HG03139 (cell line): ENCODE results near the gene HDGFL1.

Source experiments
- ATAC-seq: cut with Tn5 transposase; IDR thresholded peaks from one replicate; pipeline ENCODE4 v1.9.1; 2021; ENCODE audit not compliant: unreplicated experiment

HDGFL1 gene

DNA sequence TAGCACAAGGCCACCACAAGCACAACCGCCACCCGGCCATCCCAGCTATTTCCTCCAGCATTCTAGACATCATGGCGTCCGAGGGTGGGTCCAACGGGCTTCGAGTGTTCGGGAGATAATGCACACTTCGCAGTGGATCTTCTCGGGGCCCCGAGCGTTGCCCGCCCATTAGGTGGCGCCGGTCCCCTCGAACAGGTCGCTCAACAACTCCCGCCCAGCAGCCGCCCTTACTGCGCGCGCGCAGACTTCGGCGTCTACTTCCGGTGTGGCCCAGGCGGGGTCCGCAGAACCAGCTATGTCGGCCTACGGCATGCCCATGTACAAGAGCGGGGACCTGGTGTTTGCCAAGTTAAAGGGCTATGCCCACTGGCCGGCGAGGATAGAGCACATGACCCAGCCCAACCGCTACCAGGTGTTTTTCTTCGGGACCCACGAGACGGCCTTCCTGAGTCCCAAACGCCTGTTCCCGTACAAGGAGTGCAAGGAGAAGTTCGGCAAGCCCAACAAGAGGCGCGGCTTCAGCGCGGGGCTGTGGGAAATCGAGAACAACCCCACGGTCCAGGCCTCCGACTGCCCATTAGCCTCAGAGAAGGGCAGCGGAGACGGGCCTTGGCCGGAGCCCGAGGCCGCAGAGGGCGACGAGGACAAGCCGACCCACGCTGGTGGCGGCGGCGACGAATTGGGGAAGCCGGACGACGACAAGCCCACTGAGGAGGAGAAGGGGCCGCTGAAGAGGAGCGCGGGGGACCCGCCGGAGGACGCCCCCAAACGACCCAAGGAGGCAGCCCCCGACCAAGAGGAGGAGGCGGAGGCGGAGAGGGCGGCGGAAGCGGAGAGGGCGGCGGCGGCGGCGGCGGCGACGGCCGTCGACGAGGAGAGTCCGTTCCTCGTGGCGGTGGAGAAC lies at the start of gene HDGFL1:
Gene HDGFL1 (plus strand): TSS at position 286 of the 904 bp plus-strand sequence. CDS start 10 bp downstream, at position 296.
- no peak for ATAC-seq

DNA sequence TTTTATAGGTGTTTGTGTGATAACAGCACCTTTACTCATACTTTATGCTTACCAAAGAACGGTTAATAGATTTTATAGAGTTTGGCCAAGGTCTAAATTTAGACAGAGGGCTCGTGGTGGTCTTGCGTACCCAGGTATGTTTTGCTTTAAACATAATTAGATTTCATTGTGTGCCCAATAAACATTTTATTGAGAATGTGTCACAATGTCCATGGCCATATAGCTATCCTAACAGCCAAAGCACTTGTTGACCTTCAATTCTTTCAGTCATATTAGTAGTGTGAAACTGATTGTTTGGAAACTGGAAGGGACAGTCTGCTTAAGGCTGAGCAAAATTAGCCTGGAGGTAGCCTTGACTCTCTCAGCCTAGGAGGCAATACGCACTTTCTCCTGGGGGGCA lies 48.3 kb upstream of the HDGFL1 start:
- no peak for ATAC-seq

GRCh38 chr6:22526736-22527135 lies 42.6 kb upstream of the HDGFL1 start:
- no peak for ATAC-seq

DNA sequence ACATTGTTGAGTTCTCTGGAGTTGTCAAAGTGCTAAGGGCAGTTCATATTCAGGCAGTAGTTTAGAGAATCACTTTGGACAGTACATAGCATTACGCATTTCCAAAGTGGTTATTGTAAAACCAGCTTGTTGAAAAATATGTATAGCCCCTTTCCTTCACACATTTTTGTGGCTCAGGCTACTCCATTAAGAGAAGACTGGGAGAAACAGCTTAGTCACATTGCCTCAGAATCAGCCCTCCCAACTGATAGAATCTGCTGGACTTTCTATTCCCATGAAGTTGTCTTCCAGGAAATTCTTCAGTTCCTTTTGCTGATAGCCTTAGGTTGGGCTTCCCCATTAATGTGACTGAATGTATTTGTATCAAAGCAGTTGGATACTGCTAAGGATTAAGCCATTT lies 39.5 kb upstream of the HDGFL1 start:
- no peak for ATAC-seq

DNA sequence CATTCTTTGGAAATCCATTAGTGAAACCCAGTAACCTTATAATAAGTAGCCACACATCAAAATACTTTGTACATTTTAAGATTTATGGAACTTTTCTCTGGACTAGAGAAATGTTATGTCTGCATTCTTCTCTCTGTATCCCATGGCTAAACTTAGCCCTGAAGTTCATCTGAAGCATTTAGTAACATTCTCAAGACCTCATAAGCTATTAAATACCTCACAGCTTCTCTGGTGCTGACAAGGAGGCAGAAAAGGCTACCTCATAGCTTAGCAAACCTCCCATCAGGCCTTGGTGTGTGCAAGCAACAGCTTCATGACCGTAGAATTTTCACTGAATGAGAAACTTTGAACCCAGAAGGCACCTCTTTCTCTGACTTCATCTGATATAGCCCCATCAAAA lies 38.9 kb upstream of the HDGFL1 start:
- ATAC-seq: no peak

- no peak for ATAC-seq
Observed at GRCh38 chr6:22536122-22536521, 33.2 kb upstream of the HDGFL1 start.

DNA sequence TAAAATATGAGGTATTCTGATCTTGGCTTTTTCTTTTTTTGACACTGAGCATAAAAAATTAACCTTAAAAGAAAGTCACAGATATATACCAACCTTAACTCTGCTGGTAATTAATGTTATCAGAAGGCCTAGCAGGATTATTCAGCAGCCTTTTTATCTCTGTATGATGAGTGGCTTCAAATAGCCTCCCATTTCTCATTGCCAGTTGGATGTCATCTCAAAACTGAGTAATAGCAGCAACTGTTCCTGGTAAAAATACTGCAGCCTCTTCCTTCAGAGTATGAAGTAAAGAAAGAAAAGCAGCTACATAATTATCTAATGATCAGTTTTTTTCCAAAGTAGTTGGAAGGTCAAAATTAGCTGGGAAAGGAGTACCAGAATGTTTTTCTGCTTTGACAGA lies 24.9 kb upstream of the HDGFL1 start:
- ATAC-seq: no peak

DNA sequence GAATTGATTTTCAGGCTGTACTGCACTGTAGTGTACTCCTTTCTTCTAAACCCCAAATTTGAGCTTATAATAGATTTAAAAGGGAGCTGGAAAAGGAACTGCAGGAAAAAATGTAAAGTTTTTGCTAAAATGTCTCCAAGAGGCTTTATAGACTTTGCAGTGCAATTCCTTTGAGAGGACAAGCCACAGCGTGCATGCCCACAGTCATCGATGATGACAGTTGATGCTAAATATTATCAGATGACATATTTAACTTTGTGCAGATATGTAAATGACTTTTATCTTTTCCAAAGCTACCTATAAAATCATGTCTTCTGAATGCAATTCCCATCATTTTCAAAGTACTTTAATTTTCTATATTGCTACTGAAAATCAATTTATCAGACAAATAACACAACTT lies 24.3 kb upstream of the HDGFL1 start:
- ATAC-seq: no peak

DNA sequence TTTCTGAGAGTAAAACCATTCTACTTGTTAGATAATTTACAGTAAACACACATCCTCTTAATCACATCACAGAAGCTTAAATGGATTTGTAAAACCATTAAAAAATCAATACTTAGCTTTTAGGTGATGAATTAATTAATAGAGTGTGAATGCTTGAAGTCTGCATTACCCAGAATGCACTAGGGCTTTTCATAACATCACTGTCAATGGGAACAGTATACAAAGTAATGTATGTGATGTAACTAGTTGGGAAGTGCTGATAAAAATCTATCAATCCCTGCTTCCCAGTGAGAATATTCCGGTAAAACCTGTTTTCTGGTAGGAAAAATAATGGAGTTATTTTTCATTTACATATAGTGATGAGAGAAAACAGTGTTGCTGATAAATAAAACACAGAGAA lies 23.1 kb upstream of the HDGFL1 start:
- no peak for ATAC-seq

- no peak for ATAC-seq
Observed at GRCh38 chr6:22550971-22551670, 18.2 kb upstream of the HDGFL1 start.

DNA sequence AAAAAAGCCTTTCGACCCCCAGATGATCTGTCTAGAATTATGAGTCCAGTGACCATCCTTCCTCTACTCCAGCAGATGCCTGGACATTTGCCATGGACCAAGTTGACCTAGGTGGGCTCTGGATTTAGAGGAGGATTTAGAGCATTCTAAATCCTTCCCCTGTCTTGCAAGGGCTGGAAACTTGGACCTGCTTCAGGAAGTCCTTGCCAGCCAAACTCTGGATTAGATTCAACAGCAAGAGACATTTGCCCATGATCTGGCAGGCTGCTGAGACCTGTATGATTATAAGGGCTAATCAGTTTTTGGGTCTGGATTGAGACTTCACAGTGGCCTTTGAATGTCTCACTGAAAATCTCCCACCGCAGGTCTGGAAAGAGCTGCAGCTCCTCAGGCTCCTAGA lies 13.1 kb upstream of the HDGFL1 start:
- no peak for ATAC-seq

DNA sequence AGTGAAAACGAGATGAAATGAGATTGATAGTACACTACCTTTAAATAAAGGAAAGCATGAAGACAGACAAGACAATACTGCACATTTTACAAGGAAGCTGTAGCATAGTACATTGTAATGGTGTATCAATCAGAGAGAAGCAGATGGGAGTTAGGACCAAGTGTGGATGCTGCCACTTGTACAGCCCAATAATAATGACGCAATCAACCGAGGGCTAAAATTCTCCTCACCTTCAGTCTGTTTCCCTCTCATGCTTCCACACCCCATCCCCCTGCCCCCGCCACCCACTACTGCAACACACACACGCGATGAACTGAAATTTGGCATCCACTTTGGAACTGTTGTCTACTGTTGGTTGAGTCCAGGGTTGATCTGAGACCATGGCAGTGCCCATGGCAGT lies 12.4 kb upstream of the HDGFL1 start:
- no peak for ATAC-seq

DNA sequence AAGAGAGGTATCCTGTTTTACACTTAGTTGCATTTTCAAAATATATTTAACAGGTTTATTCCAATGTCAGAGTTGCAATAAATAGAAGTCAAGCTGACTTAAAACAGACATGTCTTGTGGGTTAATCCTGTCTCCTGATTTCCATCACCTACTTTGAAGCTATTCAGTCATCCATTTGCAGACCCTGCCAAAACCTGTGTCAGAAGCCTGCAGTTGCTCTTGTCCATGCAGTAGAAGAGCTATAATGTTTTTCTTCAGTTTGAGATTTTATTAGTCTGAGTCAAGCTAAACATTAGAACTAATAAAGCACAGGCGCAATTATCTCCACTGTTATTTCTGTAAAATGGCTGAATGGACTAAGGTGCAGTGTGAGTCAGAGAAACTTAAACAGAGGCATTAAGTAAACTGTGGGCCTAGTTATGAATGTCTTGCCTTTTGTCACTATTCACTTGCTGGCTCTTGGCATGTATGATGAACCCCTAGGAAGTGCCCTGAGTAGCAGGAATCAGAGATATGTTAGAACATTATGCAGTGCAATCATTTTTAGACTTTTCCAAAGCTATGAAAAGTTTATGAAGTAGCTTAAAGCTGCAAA lies 11.0 kb upstream of the HDGFL1 start:
- ATAC-seq: no peak

- no peak for ATAC-seq
Observed at GRCh38 chr6:22568854-22569253, 512 bp upstream of the HDGFL1 start.

DNA sequence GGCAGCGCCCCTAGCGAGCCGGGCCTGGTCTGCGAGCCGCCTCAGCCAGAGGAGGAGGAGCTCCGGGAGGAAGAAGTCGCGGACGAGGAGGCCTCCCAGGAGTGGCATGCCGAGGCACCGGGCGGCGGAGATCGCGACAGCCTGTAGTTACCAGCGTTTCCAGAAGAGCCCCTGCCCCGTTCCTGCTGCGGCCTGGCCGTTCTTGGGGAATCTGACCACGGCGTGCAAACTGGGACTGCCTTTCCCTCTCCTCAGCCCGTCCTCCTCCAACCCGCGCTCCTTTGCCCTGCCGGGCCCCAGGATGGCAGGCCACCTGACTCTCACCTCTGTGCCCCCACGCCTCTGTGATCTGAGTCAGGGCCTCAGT lies 802 bp downstream of the HDGFL1 start:
- no peak for ATAC-seq

GRCh38 chr6:22575190-22575589 lies 5.8 kb downstream of the HDGFL1 start:
- ATAC-seq: no peak

DNA sequence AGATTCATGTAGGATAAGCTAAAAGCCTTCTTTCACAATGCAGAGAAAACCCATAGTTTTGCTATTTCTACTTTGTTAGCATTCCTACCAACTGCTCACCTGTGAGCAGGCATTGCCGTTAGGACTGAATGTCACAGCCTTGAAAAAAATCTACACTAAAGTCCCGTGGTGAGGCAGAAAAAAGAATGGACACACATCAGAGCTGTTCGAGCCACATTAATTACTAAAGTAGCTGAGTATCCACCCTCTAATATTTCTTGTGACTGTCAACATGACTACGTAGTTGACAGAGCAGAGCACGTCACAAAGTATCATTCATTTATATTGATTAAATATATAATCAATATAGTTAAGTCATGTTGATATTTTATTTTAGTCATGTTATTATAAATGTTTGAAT lies 10.1 kb downstream of the HDGFL1 start:
- no peak for ATAC-seq

GRCh38 chr6:22580337-22580736 lies 11.0 kb downstream of the HDGFL1 start:
- ATAC-seq: no peak

- ATAC-seq: no peak
Observed at GRCh38 chr6:22582417-22583205, 13.2 kb downstream of the HDGFL1 start.

DNA sequence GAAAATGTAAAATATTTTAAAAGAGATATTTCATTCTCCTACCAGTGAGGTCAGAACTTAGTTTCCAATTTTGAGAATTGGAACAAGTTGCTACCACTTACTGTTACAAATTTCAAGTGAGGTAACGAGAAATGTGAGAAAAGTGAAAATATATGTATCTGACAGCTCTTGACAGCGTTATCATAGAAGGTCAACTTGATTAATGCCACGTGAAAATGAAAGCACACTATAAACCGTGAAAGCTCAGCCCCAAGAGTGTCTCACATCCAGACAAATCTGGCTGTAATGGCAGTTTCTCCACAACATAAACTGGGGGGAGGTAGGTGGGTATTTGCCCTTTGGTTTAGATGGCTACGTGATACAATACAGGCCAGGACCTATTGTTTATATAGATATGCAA lies 13.9 kb downstream of the HDGFL1 start:
- ATAC-seq: no peak

DNA sequence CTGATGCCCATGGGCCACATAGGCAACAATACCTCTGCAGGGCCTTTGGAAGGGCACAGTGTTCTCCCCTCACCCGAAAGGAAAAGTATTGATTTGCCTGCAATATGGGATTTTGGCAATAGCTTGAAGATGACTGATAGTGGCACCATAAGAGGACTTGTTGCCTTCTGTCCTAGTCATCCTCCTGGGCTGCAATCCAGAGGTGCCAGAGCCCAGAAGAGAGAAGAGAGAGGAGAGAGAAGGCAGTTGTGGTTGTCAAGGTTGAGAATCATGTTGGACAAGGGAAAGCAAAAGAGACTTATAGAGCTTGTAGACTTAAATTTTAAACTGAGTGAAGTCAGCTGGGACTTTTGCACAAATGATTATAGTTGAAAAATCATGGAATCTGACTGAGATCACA lies 14.6 kb downstream of the HDGFL1 start:
- no peak for ATAC-seq
